ENCODE data around the gene CEP85L. TPM values are rescaled to one million over a fixed set of nuclear protein-coding genes. Genes with fewer than 3 reads are reported as not detected.

Gene CEP85L
- total RNA-seq, 1 experiment from 2014 or later: 4.9 TPM

DNA sequence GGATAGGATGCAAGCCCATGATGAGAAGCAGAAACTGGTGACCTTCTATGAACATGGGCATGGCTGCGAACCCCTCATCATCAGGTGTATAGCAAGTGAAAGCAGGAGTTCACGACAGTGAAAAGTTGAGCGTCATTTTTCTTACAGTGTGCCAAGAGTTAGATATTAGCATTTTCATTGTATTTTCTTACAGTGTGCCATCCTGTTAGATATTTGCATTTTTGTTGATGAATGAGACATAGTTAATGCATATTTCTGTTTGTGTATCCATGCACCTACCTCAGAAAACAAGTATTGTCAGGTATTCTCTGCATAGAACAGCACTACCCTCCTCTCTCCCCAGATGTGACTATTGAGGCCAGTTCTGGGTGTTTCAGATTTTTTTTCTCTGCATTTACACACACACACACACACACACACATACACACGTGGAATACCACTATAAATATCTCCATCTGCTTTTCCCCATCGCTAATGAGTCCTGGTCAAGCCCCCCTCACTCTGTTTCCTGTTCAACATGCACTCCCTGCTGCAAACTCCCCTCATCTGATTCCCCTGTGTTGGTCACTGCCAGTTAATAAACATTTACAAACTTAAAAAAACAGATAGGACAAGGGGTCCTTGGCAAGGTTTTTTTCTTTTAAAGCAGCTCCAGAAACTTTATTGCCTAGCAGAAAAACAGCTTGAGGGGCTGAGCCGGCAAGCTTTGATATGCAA, 61.6 kb downstream of the CEP85L start:
- intact Hi-C loops (cut with micrococcal nuclease): no loop called here
- no peak overlapping the region for H3K4me2 ChIP-seq (ENCODE audit: low read length)
- peaks cover 3% of the 10 kb centered on the region; the same call in 1 of the 2 replicates for H3K79me2 ChIP-seq (ENCODE audit: insufficient read depth, low read length)
- H4K20me1 ChIP-seq (ENCODE audit: insufficient read depth): no peaks in the 10 kb centered on the region
- POLR2A ChIA-PET: no interaction called here
- H3K27me3 ChIP-seq (ENCODE audit: insufficient read depth, low read length): no peaks in the 10 kb centered on the region
- H3K36me3 ChIP-seq (ENCODE audit: control insufficient read depth in 1 of 2, insufficient read depth in 2 of 2, low read length in 2 of 2): no peaks in the 10 kb centered on the region
- BruUV-seq (replicated peaks): no TSS peak
- no peak overlapping the region for H3K27ac ChIP-seq (ENCODE audit: low read depth, low read length)
- RAD21 ChIA-PET (ENCODE audit: low non-redundant PET in 1 of 2, low total read pairs in 2 of 2, uncharacterized antibody in 2 of 2, unreplicated experiment in 2 of 2): no interaction called here
- CTCF ChIA-PET: no interaction called here
- no peak for TF ChIP-seq RAD21 (IDR thresholded peaks at IDR 0.05; ENCODE audit: low read depth)
- TF ChIP-seq YY1 (IDR thresholded peaks at IDR 0.05; ENCODE audit: extremely low read depth, insufficient replicate concordance, low read depth, low read length): no peak
- no peak for TF ChIP-seq SRF (IDR thresholded peaks at IDR 0.05; ENCODE audit: low read depth)
- no peak for TF ChIP-seq ZFX (IDR thresholded peaks at IDR 0.05)
- no peak for TF ChIP-seq ZNF274 (IDR thresholded peaks at IDR 0.05; ENCODE audit: low read depth, low read length)
- TF ChIP-seq ELF1 (IDR thresholded peaks at IDR 0.05; ENCODE audit: borderline replicate concordance, low read depth): no peak
- no peak overlapping the region for H3K9ac ChIP-seq (ENCODE audit: low read length)
- no peak for ATAC-seq
- no peak for DNase-seq (ENCODE audit: low read depth, low spot score)
- peaks cover 2% of the 10 kb centered on the region; the same call in 1 of the 2 replicates for H3K9me2 ChIP-seq (ENCODE audit: insufficient read depth)
- H2AFZ ChIP-seq (ENCODE audit: low read depth, low read length, poor library complexity, severe bottlenecking): no peak overlapping the region
- no peaks in the 10 kb centered on the region for H3K9me3 ChIP-seq (ENCODE audit: control insufficient read depth in 1 of 2, insufficient read depth in 1 of 2, low read depth in 1 of 2, low read length in 2 of 2)
- H3K4me1 ChIP-seq (ENCODE audit: control insufficient read depth in 1 of 2, insufficient read depth in 2 of 2, low read length in 2 of 2): no peaks in the 10 kb centered on the region
- H3K4me3 ChIP-seq (replicated peaks in 1 of 2; ENCODE audit: low read depth in 1 of 2, low read length in 2 of 2): no peak overlapping the region

DNA sequence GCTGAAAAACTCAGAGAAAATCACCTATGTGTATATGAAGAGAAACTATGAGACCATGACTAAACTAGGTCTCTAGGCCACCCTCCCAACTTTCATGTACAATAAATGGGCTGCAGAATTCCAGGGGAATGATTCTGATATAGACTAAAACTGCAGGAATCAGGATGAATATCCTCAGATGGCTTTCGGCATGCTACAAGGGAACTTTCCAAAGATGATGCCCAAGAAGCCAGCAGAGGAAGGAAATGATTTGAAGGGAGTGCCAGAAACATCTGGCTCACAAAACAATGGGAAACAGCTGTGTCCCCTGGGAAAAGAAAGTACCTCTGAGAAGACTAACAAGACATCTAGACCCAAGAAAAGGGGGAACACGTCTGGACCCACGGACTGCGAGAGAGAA, 62.2 kb downstream of the CEP85L start:
- no peaks in the 10 kb centered on the region for H3K4me1 ChIP-seq (ENCODE audit: control insufficient read depth in 1 of 2, insufficient read depth in 2 of 2, low read length in 2 of 2)
- CTCF ChIA-PET: no interaction called here
- no peak overlapping the region for H3K27ac ChIP-seq (ENCODE audit: low read depth, low read length)

More for the DNA sequence above, 62.2 kb downstream of the CEP85L start:
- POLR2A ChIA-PET: no interaction called here
- Histone ChIP-seq H3K27me3 (ENCODE audit: insufficient read depth, low read length) (no peaks in the 10 kb centered on the region), H2AFZ (ENCODE audit: low read depth, low read length, poor library complexity, severe bottlenecking) (no peak overlapping the region), H3K4me2 (ENCODE audit: low read length) (no peak overlapping the region), H3K4me3 (replicated peaks in 1 of 2; ENCODE audit: low read depth in 1 of 2, low read length in 2 of 2) (no peak overlapping the region), H3K9me2 (ENCODE audit: insufficient read depth) (peaks cover 2% of the 10 kb centered on the region; the same call in 1 of the 2 replicates), H3K79me2 (ENCODE audit: insufficient read depth, low read length) (peaks cover 3% of the 10 kb centered on the region; the same call in 1 of the 2 replicates), H4K20me1 (ENCODE audit: insufficient read depth) (no peaks in the 10 kb centered on the region), H3K9me3 (ENCODE audit: control insufficient read depth in 1 of 2, insufficient read depth in 1 of 2, low read depth in 1 of 2, low read length in 2 of 2) (no peaks in the 10 kb centered on the region), H3K36me3 (ENCODE audit: control insufficient read depth in 1 of 2, insufficient read depth in 2 of 2, low read length in 2 of 2) (no peaks in the 10 kb centered on the region), H3K9ac (ENCODE audit: low read length) (no peak overlapping the region)
- intact Hi-C loops (cut with micrococcal nuclease): no loop called here
- BruUV-seq (replicated peaks): no TSS peak
- no peak for ATAC-seq
- no peak for DNase-seq (ENCODE audit: low read depth, low spot score)
- RAD21 ChIA-PET (ENCODE audit: low non-redundant PET in 1 of 2, low total read pairs in 2 of 2, uncharacterized antibody in 2 of 2, unreplicated experiment in 2 of 2): no interaction called here
- TF ChIP-seq, protein P1, sequence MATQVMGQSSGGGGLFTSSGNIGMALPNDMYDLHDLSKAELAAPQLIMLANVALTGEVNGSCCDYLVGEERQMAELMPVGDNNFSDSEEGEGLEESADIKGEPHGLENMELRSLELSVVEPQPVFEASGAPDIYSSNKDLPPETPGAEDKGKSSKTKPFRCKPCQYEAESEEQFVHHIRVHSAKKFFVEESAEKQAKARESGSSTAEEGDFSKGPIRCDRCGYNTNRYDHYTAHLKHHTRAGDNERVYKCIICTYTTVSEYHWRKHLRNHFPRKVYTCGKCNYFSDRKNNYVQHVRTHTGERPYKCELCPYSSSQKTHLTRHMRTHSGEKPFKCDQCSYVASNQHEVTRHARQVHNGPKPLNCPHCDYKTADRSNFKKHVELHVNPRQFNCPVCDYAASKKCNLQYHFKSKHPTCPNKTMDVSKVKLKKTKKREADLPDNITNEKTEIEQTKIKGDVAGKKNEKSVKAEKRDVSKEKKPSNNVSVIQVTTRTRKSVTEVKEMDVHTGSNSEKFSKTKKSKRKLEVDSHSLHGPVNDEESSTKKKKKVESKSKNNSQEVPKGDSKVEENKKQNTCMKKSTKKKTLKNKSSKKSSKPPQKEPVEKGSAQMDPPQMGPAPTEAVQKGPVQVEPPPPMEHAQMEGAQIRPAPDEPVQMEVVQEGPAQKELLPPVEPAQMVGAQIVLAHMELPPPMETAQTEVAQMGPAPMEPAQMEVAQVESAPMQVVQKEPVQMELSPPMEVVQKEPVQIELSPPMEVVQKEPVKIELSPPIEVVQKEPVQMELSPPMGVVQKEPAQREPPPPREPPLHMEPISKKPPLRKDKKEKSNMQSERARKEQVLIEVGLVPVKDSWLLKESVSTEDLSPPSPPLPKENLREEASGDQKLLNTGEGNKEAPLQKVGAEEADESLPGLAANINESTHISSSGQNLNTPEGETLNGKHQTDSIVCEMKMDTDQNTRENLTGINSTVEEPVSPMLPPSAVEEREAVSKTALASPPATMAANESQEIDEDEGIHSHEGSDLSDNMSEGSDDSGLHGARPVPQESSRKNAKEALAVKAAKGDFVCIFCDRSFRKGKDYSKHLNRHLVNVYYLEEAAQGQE (IDR thresholded peaks at IDR 0.05; ENCODE audit: low read depth): no peak
- TF ChIP-seq, protein P2, sequence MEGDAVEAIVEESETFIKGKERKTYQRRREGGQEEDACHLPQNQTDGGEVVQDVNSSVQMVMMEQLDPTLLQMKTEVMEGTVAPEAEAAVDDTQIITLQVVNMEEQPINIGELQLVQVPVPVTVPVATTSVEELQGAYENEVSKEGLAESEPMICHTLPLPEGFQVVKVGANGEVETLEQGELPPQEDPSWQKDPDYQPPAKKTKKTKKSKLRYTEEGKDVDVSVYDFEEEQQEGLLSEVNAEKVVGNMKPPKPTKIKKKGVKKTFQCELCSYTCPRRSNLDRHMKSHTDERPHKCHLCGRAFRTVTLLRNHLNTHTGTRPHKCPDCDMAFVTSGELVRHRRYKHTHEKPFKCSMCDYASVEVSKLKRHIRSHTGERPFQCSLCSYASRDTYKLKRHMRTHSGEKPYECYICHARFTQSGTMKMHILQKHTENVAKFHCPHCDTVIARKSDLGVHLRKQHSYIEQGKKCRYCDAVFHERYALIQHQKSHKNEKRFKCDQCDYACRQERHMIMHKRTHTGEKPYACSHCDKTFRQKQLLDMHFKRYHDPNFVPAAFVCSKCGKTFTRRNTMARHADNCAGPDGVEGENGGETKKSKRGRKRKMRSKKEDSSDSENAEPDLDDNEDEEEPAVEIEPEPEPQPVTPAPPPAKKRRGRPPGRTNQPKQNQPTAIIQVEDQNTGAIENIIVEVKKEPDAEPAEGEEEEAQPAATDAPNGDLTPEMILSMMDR (IDR thresholded peaks at IDR 0.05 in 2 of 3, conservative IDR thresholded peaks at IDR 0.05 in 1 of 3; ENCODE audit: borderline replicate concordance in 1 of 3, insufficient read depth in 1 of 3, low read depth in 2 of 3, low read length in 2 of 3): no peak
- TF ChIP-seq SP1 (IDR thresholded peaks at IDR 0.05; ENCODE audit: low read depth) (no peak), YY1 (IDR thresholded peaks at IDR 0.05; ENCODE audit: extremely low read depth, insufficient replicate concordance, low read depth, low read length) (no peak), ZNF274 (IDR thresholded peaks at IDR 0.05; ENCODE audit: low read depth, low read length) (no peak), POLR2AphosphoS5 (IDR thresholded peaks at IDR 0.05; ENCODE audit: low read depth, low read length) (no peak), JUND (IDR thresholded peaks at IDR 0.05) (no peak), CEBPB (IDR thresholded peaks at IDR 0.05; ENCODE audit: low read depth) (no peak), RAD21 (IDR thresholded peaks at IDR 0.05; ENCODE audit: low read depth) (no peak), TCF7L2 (IDR thresholded peaks at IDR 0.05; ENCODE audit: borderline replicate concordance, extremely low read depth, insufficient read depth, insufficient read length) (no peak), SRF (IDR thresholded peaks at IDR 0.05; ENCODE audit: low read depth) (no peak), ATF3 (IDR thresholded peaks at IDR 0.05) (no peak), ELF1 (IDR thresholded peaks at IDR 0.05; ENCODE audit: borderline replicate concordance, low read depth) (no peak)

All from HCT116 (cell line).